SK-N-SH treated with all-trans-retinoic acid at 6 μM for 48 hours (cell line): ENCODE measurements around the gene GCNT4.

Experiments
- ATAC-seq: fragments of 200-7000 bp; cut with Tn5 transposase; 3 replicates; pipeline ENCODE4 v1.9.1; 2020; ENCODE audit warnings: mild to moderate bottlenecking, moderate library complexity
- ARNTL ChIP-seq: fragments of 450-650 bp; formaldehyde crosslinking; IDR thresholded peaks from 2 replicates; pipeline ENCODE4 v1.5.0; 2020; ENCODE audit warnings: low read depth, mild to moderate bottlenecking, moderate library complexity, borderline replicate concordance
- BACH2 ChIP-seq: fragments of 250-450 bp; sonication (Bioruptor Pico); IDR thresholded peaks from 2 replicates; pipeline ENCODE4 v1.9.0; 2021; ENCODE audit warnings: mild to moderate bottlenecking, borderline replicate concordance
- CSDC2 ChIP-seq: fragments of 250-450 bp; sonication (Bioruptor Pico); IDR thresholded peaks from 2 replicates; pipeline ENCODE4 v1.5.0; 2020; ENCODE audit warnings: mild to moderate bottlenecking, moderate library complexity
- ESRRG ChIP-seq: fragments of 250-450 bp; sonication (Bioruptor Pico); IDR thresholded peaks from 2 replicates; pipeline ENCODE4 v1.6.1; 2021; ENCODE audit warnings: mild to moderate bottlenecking
- GLIS3 ChIP-seq: fragments of 250-450 bp; sonication (Bioruptor Pico); IDR thresholded peaks from 2 replicates; pipeline ENCODE4 v1.5.0; 2020; ENCODE audit warnings: mild to moderate bottlenecking, moderate library complexity
- OSR1 ChIP-seq: fragments of 250-450 bp; sonication (Bioruptor Pico); IDR thresholded peaks from 2 replicates; pipeline ENCODE4 v1.8.0; 2022; ENCODE audit warnings: moderate library complexity, mild to moderate bottlenecking, inconsistent platforms
- PPARA ChIP-seq: fragments of 250-450 bp; sonication (Bioruptor Pico); IDR thresholded peaks from 2 replicates; pipeline ENCODE4 v1.5.0; 2020; ENCODE audit warnings: mild to moderate bottlenecking, borderline replicate concordance
- RARB ChIP-seq: fragments of 250-450 bp; sonication (Bioruptor Pico); IDR thresholded peaks from 2 replicates; pipeline ENCODE4 v1.8.0; 2021; ENCODE audit warnings: mild to moderate bottlenecking, moderate library complexity
- SNAI2 ChIP-seq: fragments of 250-450 bp; sonication (Bioruptor Pico); IDR thresholded peaks from 2 replicates; pipeline ENCODE4 v1.5.0; 2020; ENCODE audit warnings: mild to moderate bottlenecking, moderate library complexity
- TCF4 ChIP-seq: fragments of 250-450 bp; sonication (Bioruptor Pico); IDR thresholded peaks from 2 replicates; pipeline ENCODE4 v1.8.0; 2021; ENCODE audit warnings: mild to moderate bottlenecking, moderate library complexity, borderline replicate concordance
- TOX ChIP-seq: fragments of 250-450 bp; sonication (Bioruptor Pico); IDR thresholded peaks from 2 replicates; pipeline ENCODE4 v1.8.0; 2021; ENCODE audit warnings: mild to moderate bottlenecking, moderate library complexity, borderline replicate concordance
- ZC3H10 ChIP-seq: fragments of 250-450 bp; sonication (Bioruptor Pico); IDR thresholded peaks from 2 replicates; pipeline ENCODE4 v1.5.1; 2021; ENCODE audit warnings: mild to moderate bottlenecking, moderate library complexity
- ZFP3 ChIP-seq: fragments of 250-450 bp; sonication (Bioruptor Pico); IDR thresholded peaks from 2 replicates; pipeline ENCODE4 v1.5.0; 2020; ENCODE audit warnings: mild to moderate bottlenecking, moderate library complexity
- ZFP30 ChIP-seq: fragments of 450-650 bp; formaldehyde crosslinking; IDR thresholded peaks from 2 replicates; pipeline ENCODE4 v1.5.0; 2022; ENCODE audit warnings: mild to moderate bottlenecking, moderate library complexity
- ZNF565 ChIP-seq: fragments of 450-650 bp; formaldehyde crosslinking; conservative IDR thresholded peaks from 2 replicates; pipeline ENCODE4 v1.5.0; 2020; ENCODE audit warnings: low read depth, mild to moderate bottlenecking, moderate library complexity
- ZNF70 ChIP-seq: fragments of 450-650 bp; formaldehyde crosslinking; IDR thresholded peaks from 2 replicates; pipeline ENCODE4 v1.5.0; 2020; ENCODE audit warnings: mild to moderate bottlenecking, moderate library complexity
- ZNF8 ChIP-seq: fragments of 450-650 bp; formaldehyde crosslinking; IDR thresholded peaks from 2 replicates; pipeline ENCODE4 v1.5.0; 2020; ENCODE audit warnings: mild to moderate bottlenecking, moderate library complexity
- TF ChIP-seq, protein P1 (sequence below): fragments of 250-450 bp; sonication (Bioruptor Pico); IDR thresholded peaks from 2 replicates; pipeline ENCODE4 v1.8.0; 2021; ENCODE audit warnings: low read depth, mild to moderate bottlenecking, moderate library complexity, borderline replicate concordance
- TF ChIP-seq, protein P2 (sequence below): fragments of 250-450 bp; sonication (Bioruptor Pico); IDR thresholded peaks from 2 replicates; pipeline ENCODE4 v1.5.1; 2021; ENCODE audit warnings: mild to moderate bottlenecking, moderate library complexity
- TF ChIP-seq, protein P3 (sequence below): fragments of 250-450 bp; sonication (Bioruptor Pico); IDR thresholded peaks from 2 replicates; pipeline ENCODE4 v1.5.1; 2020; ENCODE audit warnings: low read depth, mild to moderate bottlenecking, moderate library complexity
- TF ChIP-seq, protein P4 (sequence below): fragments of 250-450 bp; sonication (Bioruptor Pico); IDR thresholded peaks from 2 replicates; pipeline ENCODE4 v1.8.0; 2020; ENCODE audit warnings: mild to moderate bottlenecking, moderate library complexity, borderline replicate concordance

The GCNT4 gene

GRCh38 chr5:75047356-75047755, 5.0 kb downstream of the GCNT4 start:
- no peak for TF ChIP-seq BACH2
- no peak for TF ChIP-seq CSDC2 (CRISPR knock-in tag)
- TF ChIP-seq, protein P1, sequence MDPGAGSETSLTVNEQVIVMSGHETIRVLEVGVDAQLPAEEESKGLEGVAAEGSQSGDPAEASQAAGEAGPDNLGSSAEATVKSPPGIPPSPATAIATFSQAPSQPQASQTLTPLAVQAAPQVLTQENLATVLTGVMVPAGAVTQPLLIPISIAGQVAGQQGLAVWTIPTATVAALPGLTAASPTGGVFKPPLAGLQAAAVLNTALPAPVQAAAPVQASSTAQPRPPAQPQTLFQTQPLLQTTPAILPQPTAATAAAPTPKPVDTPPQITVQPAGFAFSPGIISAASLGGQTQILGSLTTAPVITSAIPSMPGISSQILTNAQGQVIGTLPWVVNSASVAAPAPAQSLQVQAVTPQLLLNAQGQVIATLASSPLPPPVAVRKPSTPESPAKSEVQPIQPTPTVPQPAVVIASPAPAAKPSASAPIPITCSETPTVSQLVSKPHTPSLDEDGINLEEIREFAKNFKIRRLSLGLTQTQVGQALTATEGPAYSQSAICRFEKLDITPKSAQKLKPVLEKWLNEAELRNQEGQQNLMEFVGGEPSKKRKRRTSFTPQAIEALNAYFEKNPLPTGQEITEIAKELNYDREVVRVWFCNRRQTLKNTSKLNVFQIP, result no peak
- TF ChIP-seq TOX (CRISPR knock-in tag), result no peak
- TF ChIP-seq ZNF70 (CRISPR knock-in tag), result no peak
- TF ChIP-seq ZFP30 (CRISPR knock-in tag), result no peak
- TF ChIP-seq, protein P2, sequence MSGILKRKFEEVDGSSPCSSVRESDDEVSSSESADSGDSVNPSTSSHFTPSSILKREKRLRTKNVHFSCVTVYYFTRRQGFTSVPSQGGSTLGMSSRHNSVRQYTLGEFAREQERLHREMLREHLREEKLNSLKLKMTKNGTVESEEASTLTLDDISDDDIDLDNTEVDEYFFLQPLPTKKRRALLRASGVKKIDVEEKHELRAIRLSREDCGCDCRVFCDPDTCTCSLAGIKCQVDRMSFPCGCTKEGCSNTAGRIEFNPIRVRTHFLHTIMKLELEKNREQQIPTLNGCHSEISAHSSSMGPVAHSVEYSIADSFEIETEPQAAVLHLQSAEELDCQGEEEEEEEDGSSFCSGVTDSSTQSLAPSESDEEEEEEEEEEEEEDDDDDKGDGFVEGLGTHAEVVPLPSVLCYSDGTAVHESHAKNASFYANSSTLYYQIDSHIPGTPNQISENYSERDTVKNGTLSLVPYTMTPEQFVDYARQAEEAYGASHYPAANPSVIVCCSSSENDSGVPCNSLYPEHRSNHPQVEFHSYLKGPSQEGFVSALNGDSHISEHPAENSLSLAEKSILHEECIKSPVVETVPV (CRISPR knock-in tag), result no peak
- no peak for TF ChIP-seq RARB (CRISPR knock-in tag)
- TF ChIP-seq TCF4 (CRISPR knock-in tag), result no peak
- TF ChIP-seq OSR1, result no peak
- TF ChIP-seq, protein P3, sequence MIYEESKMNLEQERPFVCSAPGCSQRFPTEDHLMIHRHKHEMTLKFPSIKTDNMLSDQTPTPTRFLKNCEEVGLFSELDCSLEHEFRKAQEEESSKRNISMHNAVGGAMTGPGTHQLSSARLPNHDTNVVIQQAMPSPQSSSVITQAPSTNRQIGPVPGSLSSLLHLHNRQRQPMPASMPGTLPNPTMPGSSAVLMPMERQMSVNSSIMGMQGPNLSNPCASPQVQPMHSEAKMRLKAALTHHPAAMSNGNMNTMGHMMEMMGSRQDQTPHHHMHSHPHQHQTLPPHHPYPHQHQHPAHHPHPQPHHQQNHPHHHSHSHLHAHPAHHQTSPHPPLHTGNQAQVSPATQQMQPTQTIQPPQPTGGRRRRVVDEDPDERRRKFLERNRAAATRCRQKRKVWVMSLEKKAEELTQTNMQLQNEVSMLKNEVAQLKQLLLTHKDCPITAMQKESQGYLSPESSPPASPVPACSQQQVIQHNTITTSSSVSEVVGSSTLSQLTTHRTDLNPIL (CRISPR knock-in tag), result no peak
- TF ChIP-seq GLIS3 (CRISPR knock-in tag), result no peak
- TF ChIP-seq ZNF8 (CRISPR knock-in tag), result no peak
- TF ChIP-seq, all 23 proteins: peak for 0
- no peak for ATAC-seq

- no peak for ATAC-seq
- no peak for TF ChIP-seq GLIS3 (CRISPR knock-in tag)
- no peak for TF ChIP-seq ZC3H10 (CRISPR knock-in tag)
- TF ChIP-seq ZNF565 (CRISPR knock-in tag), result no peak
- TF ChIP-seq RARB (CRISPR knock-in tag), result no peak
- TF ChIP-seq, protein P4, sequence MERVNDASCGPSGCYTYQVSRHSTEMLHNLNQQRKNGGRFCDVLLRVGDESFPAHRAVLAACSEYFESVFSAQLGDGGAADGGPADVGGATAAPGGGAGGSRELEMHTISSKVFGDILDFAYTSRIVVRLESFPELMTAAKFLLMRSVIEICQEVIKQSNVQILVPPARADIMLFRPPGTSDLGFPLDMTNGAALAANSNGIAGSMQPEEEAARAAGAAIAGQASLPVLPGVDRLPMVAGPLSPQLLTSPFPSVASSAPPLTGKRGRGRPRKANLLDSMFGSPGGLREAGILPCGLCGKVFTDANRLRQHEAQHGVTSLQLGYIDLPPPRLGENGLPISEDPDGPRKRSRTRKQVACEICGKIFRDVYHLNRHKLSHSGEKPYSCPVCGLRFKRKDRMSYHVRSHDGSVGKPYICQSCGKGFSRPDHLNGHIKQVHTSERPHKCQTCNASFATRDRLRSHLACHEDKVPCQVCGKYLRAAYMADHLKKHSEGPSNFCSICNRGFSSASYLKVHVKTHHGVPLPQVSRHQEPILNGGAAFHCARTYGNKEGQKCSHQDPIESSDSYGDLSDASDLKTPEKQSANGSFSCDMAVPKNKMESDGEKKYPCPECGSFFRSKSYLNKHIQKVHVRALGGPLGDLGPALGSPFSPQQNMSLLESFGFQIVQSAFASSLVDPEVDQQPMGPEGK, result no peak
- TF ChIP-seq PPARA (CRISPR knock-in tag), result no peak
- no peak for TF ChIP-seq CSDC2 (CRISPR knock-in tag)
- TF ChIP-seq BACH2, result no peak
- TF ChIP-seq ESRRG (CRISPR knock-in tag), result no peak
- no peak for TF ChIP-seq ZFP30 (CRISPR knock-in tag)
- TF ChIP-seq TCF4 (CRISPR knock-in tag), result no peak
- no peak for TF ChIP-seq TOX (CRISPR knock-in tag)
- TF ChIP-seq ZNF70 (CRISPR knock-in tag), result no peak
- TF ChIP-seq, protein P2 (CRISPR knock-in tag), result no peak
- no peak for TF ChIP-seq SNAI2
- no peak for TF ChIP-seq ZNF8 (CRISPR knock-in tag)
- TF ChIP-seq ARNTL (CRISPR knock-in tag), result no peak
- TF ChIP-seq ZFP3 (CRISPR knock-in tag), result no peak
- no peak for TF ChIP-seq OSR1
Measured at GRCh38 chr5:75046366-75047142, 5.8 kb downstream of the GCNT4 start.

DNA sequence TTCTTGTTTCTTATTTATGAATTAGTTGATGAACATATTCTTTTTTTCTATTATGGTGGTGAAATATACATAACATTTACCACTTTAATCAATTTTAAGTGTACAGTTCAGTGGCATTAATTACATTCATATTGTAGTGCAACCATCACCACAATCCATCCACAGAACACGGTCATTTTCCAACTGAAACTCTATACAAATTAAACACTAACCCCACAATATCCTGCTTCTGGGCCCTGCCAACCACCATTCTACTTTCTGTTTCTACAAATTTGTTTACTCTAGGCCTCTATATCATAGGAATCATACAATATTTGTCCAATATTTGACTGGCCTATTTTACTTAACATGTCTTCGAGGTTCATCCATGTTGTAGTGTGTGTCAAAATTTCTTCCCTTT, 7.3 kb downstream of the GCNT4 start:
- no peak for ATAC-seq
- TF ChIP-seq ZC3H10 (CRISPR knock-in tag) (no peak), ZNF70 (CRISPR knock-in tag) (no peak), PPARA (CRISPR knock-in tag) (no peak), ZFP30 (CRISPR knock-in tag) (no peak), ARNTL (CRISPR knock-in tag) (no peak), OSR1 (no peak), SNAI2 (no peak), TCF4 (CRISPR knock-in tag) (no peak), ZFP3 (CRISPR knock-in tag) (no peak)
- TF ChIP-seq, protein P1, result no peak
